Esophagus (tissue), 2 donors: Measurements from ENCODE around the gene MAN2B2. TPM values are rescaled to one million over a fixed set of nuclear protein-coding genes. Genes with fewer than 3 reads are reported as not detected.

ENCODE experiments used
- H3K27ac ChIP-seq, 2 donors: one replicate each; pipeline ENCODE4 v1.5.1; 2013; ENCODE audit warnings: low read depth in 2 of 2, mild to moderate bottlenecking in 2 of 2, inconsistent platforms in 1 of 2, low read length in 1 of 2, moderate library complexity in 1 of 2
- H3K27me3 ChIP-seq, 2 donors: one replicate each; pipeline ENCODE4 v1.6.1; 2013; ENCODE audit warnings: low read length in 2 of 2, control low read depth in 1 of 2, mild to moderate bottlenecking in 1 of 2; ENCODE audit not compliant: insufficient read depth in 2 of 2, control insufficient read depth in 1 of 2
- H3K36me3 ChIP-seq, 2 donors: one replicate each; pipeline ENCODE4 v1.6.1; 2013; ENCODE audit warnings: low read length in 1 of 2; ENCODE audit not compliant: control insufficient read depth in 2 of 2, insufficient read depth in 2 of 2
- H3K4me1 ChIP-seq, 2 donors: one replicate each; pipeline ENCODE4 v1.6.1; 2013; ENCODE audit warnings: low read length in 1 of 2; ENCODE audit not compliant: control insufficient read depth in 2 of 2, insufficient read depth in 2 of 2
- H3K4me3 ChIP-seq, 2 donors: one replicate each; pipeline ENCODE4 v1.5.1; 2013; ENCODE audit warnings: low read length in 2 of 2, mild to moderate bottlenecking in 2 of 2, low read depth in 1 of 2, moderate library complexity in 1 of 2
- H3K9me3 ChIP-seq, 2 donors: one replicate each; pipeline ENCODE4 v1.6.1; 2013; ENCODE audit warnings: mild to moderate bottlenecking in 2 of 2, low read depth in 1 of 2, low read length in 1 of 2, moderate library complexity in 1 of 2; ENCODE audit not compliant: control insufficient read depth in 2 of 2, insufficient read depth in 1 of 2
- WGBS, 2 donors: extraction: QIAGEN DNeasy Blood & Tissue Kit; methylation state at CpG; one replicate each; pipeline ENCODE4 v1.1.7; 2013; 5-methylcytosine and 5-hydroxymethylcytosine counted together
- polyA plus RNA-seq, 2 donors: library from polyadenylated mRNA; stranded (reverse); fragments of 200-250 nt; gene quantifications; one replicate each; pipeline ENCODE4 v1.2.3, GENCODE V29; 2013
- donor health status: healthy with polysubstance abuse.
- donor health status: Bipolar disorder and iron deficiency.

The MAN2B2 gene
- polyA plus RNA-seq, 2 donors, result 6.5 to 7.3 TPM

GRCh38 chr4:6655924-6656323, 80.9 kb downstream of the MAN2B2 start:
- Histone ChIP-seq H3K27ac (no peak overlapping the region), H3K4me3 (no peak overlapping the region), H3K36me3 (no peaks in the 10 kb centered on the region), H3K4me1 (no peaks in the 10 kb centered on the region), H3K27me3 (no peaks in the 10 kb centered on the region), H3K9me3 (no peaks in the 10 kb centered on the region)
- WGBS, 2 donors, result 94 to 96% methylated on average over 5 of the region's 5 CpGs

- H3K36me3 ChIP-seq, result no peaks in the 10 kb centered on the region
- no peak overlapping the region for H3K4me3 ChIP-seq
- H3K9me3 ChIP-seq, result no peaks in the 10 kb centered on the region
- 79 to 88% methylated on average over 65 of the region's 65 CpGs for WGBS, 2 donors
- no peaks in the 10 kb centered on the region for H3K27me3 ChIP-seq
- H3K27ac ChIP-seq, result no peak overlapping the region
- no peaks in the 10 kb centered on the region for H3K4me1 ChIP-seq
These were observed 82.5 kb downstream of the MAN2B2 start for GRCh38 chr4:6657242-6658208.

GRCh38 chr4:6658209-6658595, 83.2 kb downstream of the MAN2B2 start:
- H3K27ac ChIP-seq, result peak overlapping the region; percentile 42 to 55
- no peaks in the 10 kb centered on the region for H3K9me3 ChIP-seq
- no peaks in the 10 kb centered on the region for H3K36me3 ChIP-seq
- H3K4me3 ChIP-seq, result no peak overlapping the region
- H3K27me3 ChIP-seq, result no peaks in the 10 kb centered on the region
- 87 to 91% methylated on average over 7 of the region's 7 CpGs for WGBS, 2 donors
- H3K4me1 ChIP-seq, result no peaks in the 10 kb centered on the region

GRCh38 chr4:6658597-6659075, 83.6 kb downstream of the MAN2B2 start:
- no peaks in the 10 kb centered on the region for H3K36me3 ChIP-seq
- no peaks in the 10 kb centered on the region for H3K27me3 ChIP-seq
- no peaks in the 10 kb centered on the region for H3K4me1 ChIP-seq
- WGBS, 2 donors, result 4 to 6% methylated on average over 46 to 52 of the region's 52 CpGs
- H3K27ac ChIP-seq, result peak overlapping the region; percentile 42 to 55
- H3K9me3 ChIP-seq, result no peaks in the 10 kb centered on the region
- peak overlapping the region in 1 of 2 donors; percentile 32 for H3K4me3 ChIP-seq

- Histone ChIP-seq H3K4me3 (no peak overlapping the region), H3K4me1 (peaks cover 3 to 8% of the 10 kb centered on the region in 2 donors), H3K36me3 (no peaks in the 10 kb centered on the region), H3K9me3 (no peaks in the 10 kb centered on the region), H3K27me3 (peaks cover 0 to 4% of the 10 kb centered on the region in 2 donors), H3K27ac (no peak overlapping the region)
- WGBS, 2 donors, result 86 to 89% methylated on average over 2 of the region's 2 CpGs
These were observed 84.9 kb downstream of the MAN2B2 start for GRCh38 chr4:6659897-6660296.

- Histone ChIP-seq H3K4me1 (peaks cover 3 to 9% of the 10 kb centered on the region in 2 donors), H3K9me3 (no peaks in the 10 kb centered on the region), H3K36me3 (no peaks in the 10 kb centered on the region), H3K27ac (no peak overlapping the region), H3K4me3 (no peak overlapping the region), H3K27me3 (peaks cover 0 to 4% of the 10 kb centered on the region in 2 donors)
- 95 to 96% methylated on average over 3 of the region's 3 CpGs for WGBS, 2 donors
These were observed 85.4 kb downstream of the MAN2B2 start for GRCh38 chr4:6660430-6660829.

GRCh38 chr4:6662591-6662990, 87.6 kb downstream of the MAN2B2 start:
- Histone ChIP-seq H3K4me1 (peaks cover 3 to 9% of the 10 kb centered on the region in 2 donors), H3K27ac (no peak overlapping the region), H3K4me3 (no peak overlapping the region), H3K36me3 (no peaks in the 10 kb centered on the region), H3K27me3 (peaks cover 0 to 4% of the 10 kb centered on the region in 2 donors), H3K9me3 (no peaks in the 10 kb centered on the region)
- WGBS, 2 donors, result 90 to 93% methylated on average over 3 of the region's 3 CpGs

- Histone ChIP-seq H3K9me3 (no peaks in the 10 kb centered on the region), H3K4me1 (peaks cover 3 to 13% of the 10 kb centered on the region in 2 donors), H3K4me3 (peak overlapping the region in 1 of 2 donors; percentile 8), H3K27ac (no peak overlapping the region), H3K27me3 (peaks cover 0 to 4% of the 10 kb centered on the region in 2 donors), H3K36me3 (no peaks in the 10 kb centered on the region)
- 15% methylated on average over 50 to 55 of the region's 55 CpGs for WGBS, 2 donors
These were observed 88.8 kb downstream of the MAN2B2 start for GRCh38 chr4:6663596-6664393.

DNA sequence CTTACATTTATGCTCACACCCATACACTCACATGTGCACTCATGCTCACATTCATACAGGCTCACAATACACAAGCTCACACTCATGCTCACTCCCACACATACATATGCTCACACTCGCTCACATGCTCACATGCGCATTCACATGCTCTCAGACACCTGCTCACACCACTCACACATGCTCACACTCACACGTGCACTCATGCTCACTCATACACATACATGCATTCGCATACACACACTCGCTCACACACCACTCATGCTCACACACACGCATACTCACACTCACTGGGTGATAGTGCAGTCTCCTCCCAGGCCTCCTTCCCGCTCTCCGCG, 90.3 kb downstream of the MAN2B2 start:
- 92 to 97% methylated on average over 9 of the region's 9 CpGs for WGBS, 2 donors
- no peak overlapping the region for H3K4me3 ChIP-seq
- H3K9me3 ChIP-seq, result no peaks in the 10 kb centered on the region
- peaks cover 0 to 4% of the 10 kb centered on the region in 2 donors for H3K27me3 ChIP-seq
- H3K4me1 ChIP-seq, result peaks cover 3 to 13% of the 10 kb centered on the region in 2 donors
- H3K36me3 ChIP-seq, result no peaks in the 10 kb centered on the region
- no peak overlapping the region for H3K27ac ChIP-seq
